HEK293T (cell line): Measurements from ENCODE around the gene TGFB1.

Experiments
- CTCF ChIA-PET: fragments of 350-600 bp; formaldehyde crosslinking; extraction: SDS; loops from one replicate; lab custom pipeline; 2021; ENCODE audit warnings: antibody characterized with exemption, inconsistent platforms; lab: Yijun Ruan, JAX
- POLR2A ChIA-PET: fragments of 350-600 bp; formaldehyde crosslinking; extraction: SDS; loops from one replicate; lab custom pipeline; 2020; ENCODE audit warnings: antibody characterized with exemption, inconsistent platforms; lab: Yijun Ruan, JAX
- DNase-seq: peaks from one replicate; pipeline ENCODE4 v3.0.0; 2012; ENCODE audit warnings: mixed read lengths; ENCODE audit errors: extremely low spot score
- ARNT ChIP-seq: fragments of 450-650 bp; IDR thresholded peaks from 2 replicates; pipeline ENCODE4 v1.6.1; 2017; ENCODE audit warnings: mild to moderate bottlenecking
- BHLHE40 ChIP-seq: fragments of 450-650 bp; IDR thresholded peaks from 2 replicates; pipeline ENCODE4 v1.6.1; 2016; ENCODE audit warnings: mild to moderate bottlenecking, moderate library complexity, borderline replicate concordance
- CTBP1 ChIP-seq: fragments of 450-650 bp; IDR thresholded peaks from 2 replicates; pipeline ENCODE4 v1.6.1; 2016; ENCODE audit warnings: borderline replicate concordance
- ELF4 ChIP-seq: fragments of 450-650 bp; IDR thresholded peaks from 2 replicates; pipeline ENCODE4 v1.6.1; 2017; ENCODE audit warnings: antibody characterized with exemption
- FOXA1 ChIP-seq: fragments of 450-650 bp; IDR thresholded peaks from 2 replicates; pipeline ENCODE4 v1.6.1; 2016; ENCODE audit warnings: mild to moderate bottlenecking
- FOXK2 ChIP-seq: fragments of 450-650 bp; IDR thresholded peaks from 2 replicates; pipeline ENCODE4 v1.6.1; 2016; ENCODE audit warnings: mild to moderate bottlenecking
- FOXM1 ChIP-seq: fragments of 450-650 bp; IDR thresholded peaks from 2 replicates; pipeline ENCODE4 v1.6.1; 2017; ENCODE audit warnings: mild to moderate bottlenecking, borderline replicate concordance
- HDGF ChIP-seq: fragments of 450-650 bp; IDR thresholded peaks from 2 replicates; pipeline ENCODE4 v1.6.1; 2017; ENCODE audit warnings: antibody characterized with exemption, borderline replicate concordance
- L3MBTL2 ChIP-seq: fragments of 450-650 bp; conservative IDR thresholded peaks from 2 replicates; pipeline ENCODE4 v1.6.1; 2016; ENCODE audit warnings: mild to moderate bottlenecking
- LEF1 ChIP-seq: fragments of 450-650 bp; IDR thresholded peaks from 2 replicates; pipeline ENCODE4 v1.6.1; 2017; ENCODE audit warnings: mild to moderate bottlenecking, borderline replicate concordance
- NFRKB ChIP-seq: fragments of 450-650 bp; IDR thresholded peaks from 2 replicates; pipeline ENCODE4 v1.6.1; 2016; ENCODE audit warnings: mild to moderate bottlenecking, moderate library complexity
- SP1 ChIP-seq: fragments of 450-650 bp; IDR thresholded peaks from 2 replicates; pipeline ENCODE4 v1.6.1; 2017
- SUZ12 ChIP-seq: fragments of 450-650 bp; IDR thresholded peaks from 2 replicates; pipeline ENCODE4 v1.6.1; 2016; ENCODE audit warnings: mild to moderate bottlenecking
- TARDBP ChIP-seq: fragments of 450-650 bp; IDR thresholded peaks from 2 replicates; pipeline ENCODE4 v1.6.1; 2016
- ZNF384 ChIP-seq: fragments of 450-650 bp; IDR thresholded peaks from 2 replicates; pipeline ENCODE4 v1.6.1; 2016
- TF ChIP-seq, protein P1 (sequence below): fragments of 450-650 bp; IDR thresholded peaks from 2 replicates; pipeline ENCODE4 v1.6.1; 2016

The TGFB1 gene

DNA sequence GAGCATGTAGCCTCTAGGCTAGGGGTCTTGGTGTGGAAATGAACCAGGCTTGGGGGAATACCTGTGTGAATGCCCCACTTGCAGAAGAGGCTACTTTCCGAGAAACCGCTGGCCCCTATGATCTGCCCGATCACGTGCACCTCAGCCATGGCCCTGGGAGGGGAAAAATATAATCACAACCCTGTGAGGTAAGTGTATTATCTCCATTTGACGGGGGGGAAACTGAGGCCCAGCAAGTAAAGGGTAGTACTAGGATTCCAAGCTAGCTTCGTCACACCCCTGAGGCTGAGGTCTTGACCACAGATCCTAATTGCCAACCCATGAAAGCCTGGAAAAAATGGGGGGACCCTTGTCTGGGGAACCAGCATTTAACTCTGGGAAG, 9.6 kb upstream of the TGFB1 start:
- CTCF ChIA-PET: interaction anchor here (0.7 to 1.3 kb wide), 3 partner anchors 11 to 179 kb away, joined by 3 to 4 read pairs (median 3); no protein-coding TSS in a partner anchor

DNA sequence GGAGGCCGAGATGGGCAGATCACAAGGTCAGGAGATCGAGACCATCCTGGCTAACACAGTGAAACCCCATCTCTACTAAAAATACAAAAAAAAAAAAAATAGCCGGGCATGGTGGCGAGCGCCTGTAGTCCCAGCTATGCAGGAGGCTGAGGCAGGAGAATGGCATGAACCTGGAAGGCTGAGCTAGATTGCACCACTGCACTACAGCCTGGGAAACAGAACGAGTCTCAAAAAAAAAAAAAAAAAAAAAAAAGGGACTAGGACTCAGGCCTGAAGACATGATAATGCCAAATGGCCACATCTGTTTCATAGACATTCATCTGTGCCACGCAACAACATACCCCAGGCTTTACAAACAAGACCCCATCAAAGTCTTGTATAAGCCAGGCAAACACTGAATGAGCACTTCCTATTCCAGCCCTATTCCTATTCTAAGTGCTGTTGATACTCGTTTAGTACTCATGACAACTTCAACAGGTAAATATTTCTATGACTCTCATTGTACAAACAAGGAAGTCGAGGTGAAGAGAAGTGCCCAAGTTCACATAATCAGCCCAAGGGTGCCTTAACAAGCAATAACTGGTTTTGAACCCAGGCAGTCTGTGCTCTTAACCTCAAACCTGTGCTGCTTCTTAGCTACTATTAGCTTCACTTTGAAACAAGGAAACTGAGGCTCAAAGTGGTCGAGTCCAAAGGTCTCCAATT, 8.6 kb upstream of the TGFB1 start:
- TF ChIP-seq SUZ12: no peak
- TF ChIP-seq, protein P1, sequence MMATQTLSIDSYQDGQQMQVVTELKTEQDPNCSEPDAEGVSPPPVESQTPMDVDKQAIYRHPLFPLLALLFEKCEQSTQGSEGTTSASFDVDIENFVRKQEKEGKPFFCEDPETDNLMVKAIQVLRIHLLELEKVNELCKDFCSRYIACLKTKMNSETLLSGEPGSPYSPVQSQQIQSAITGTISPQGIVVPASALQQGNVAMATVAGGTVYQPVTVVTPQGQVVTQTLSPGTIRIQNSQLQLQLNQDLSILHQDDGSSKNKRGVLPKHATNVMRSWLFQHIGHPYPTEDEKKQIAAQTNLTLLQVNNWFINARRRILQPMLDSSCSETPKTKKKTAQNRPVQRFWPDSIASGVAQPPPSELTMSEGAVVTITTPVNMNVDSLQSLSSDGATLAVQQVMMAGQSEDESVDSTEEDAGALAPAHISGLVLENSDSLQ: no peak
- CTCF ChIA-PET: interaction anchor here (0.7 kb wide), 1 partner anchor 368 kb away, joined by 3 read pairs; no protein-coding TSS in a partner anchor
- POLR2A ChIA-PET: interaction anchor here (3.1 to 3.6 kb wide), 2 partner anchors 9 to 77 kb away, joined by 19 to 51 read pairs; partner anchors contain the start of genes DMAC2 and TGFB1
- DNase-seq: no peak

More for the DNA sequence above, 9.6 kb upstream of the TGFB1 start:
- TF ChIP-seq FOXM1 (no peak), BHLHE40 (no peak), FOXK2 (no peak), SP1 (no peak), ZNF384 (no peak), TARDBP (no peak), LEF1 (no peak)
- POLR2A ChIA-PET: interaction anchor here (0.6 to 3.6 kb wide), 5 partner anchors 10 to 509 kb away, joined by 3 to 51 read pairs (median 3); partner anchors contain the start of genes DMAC2 and TGFB1
- no peak for DNase-seq

DNA sequence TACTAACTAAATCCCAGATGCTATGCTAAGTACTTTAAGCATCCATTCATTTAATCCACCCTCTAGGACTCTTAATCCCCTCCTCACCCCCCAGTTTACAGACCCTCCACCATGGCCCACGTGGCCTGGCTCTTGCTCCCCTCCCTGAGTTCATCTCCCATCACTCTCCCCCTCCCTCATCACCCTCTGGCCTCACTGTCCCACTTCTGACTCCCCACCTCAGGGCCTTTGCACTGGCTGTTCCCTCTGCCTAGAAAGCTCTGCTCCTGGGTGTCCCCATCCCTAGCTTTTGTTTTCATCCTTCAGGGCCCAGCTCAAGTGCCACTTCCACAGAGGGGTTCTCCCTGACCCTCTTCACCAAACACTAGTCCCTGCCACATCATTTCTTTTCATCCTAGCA, 6.0 kb upstream of the TGFB1 start:
- no peak for DNase-seq
- ChIA-PET POLR2A (no interaction called here), CTCF (no interaction called here)
- no peak for TF ChIP-seq LEF1
- no peak for TF ChIP-seq TARDBP
- TF ChIP-seq CTBP1: no peak
- TF ChIP-seq, protein P1: no peak
- TF ChIP-seq NFRKB: no peak
- no peak for TF ChIP-seq L3MBTL2

DNA sequence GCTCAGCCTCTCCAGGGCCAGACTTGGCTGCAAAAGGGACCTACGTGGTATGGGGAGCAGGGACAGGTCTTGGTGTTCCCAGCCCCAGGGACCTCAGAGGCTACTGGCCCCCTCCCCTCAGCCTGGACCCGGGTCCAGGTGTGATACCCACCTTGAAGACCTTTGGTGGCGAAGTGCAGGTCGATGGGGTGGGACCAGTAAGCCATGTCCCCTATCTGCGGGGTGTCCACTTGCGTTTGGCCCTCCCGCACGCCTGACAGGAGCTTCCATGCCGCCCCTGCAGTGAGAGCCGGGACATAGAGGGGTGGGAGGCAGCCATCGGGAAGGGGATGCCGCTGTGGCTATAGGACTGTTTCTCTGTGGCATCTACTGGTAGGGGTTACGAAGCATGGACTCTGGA, 4.0 kb upstream of the TGFB1 start:
- ChIA-PET POLR2A (no interaction called here), CTCF (no interaction called here)
- DNase-seq: no peak
- TF ChIP-seq ELF4: no peak
- TF ChIP-seq SP1: no peak
- TF ChIP-seq FOXK2: no peak
- TF ChIP-seq ARNT: no peak
- no peak for TF ChIP-seq FOXA1
- TF ChIP-seq LEF1: no peak
- no peak for TF ChIP-seq TARDBP
- TF ChIP-seq, protein P1: no peak
- no peak for TF ChIP-seq CTBP1
- no peak for TF ChIP-seq L3MBTL2
- TF ChIP-seq NFRKB: no peak
- no peak for TF ChIP-seq FOXM1
- no peak for TF ChIP-seq ZNF384
- no peak for TF ChIP-seq HDGF
- no peak for TF ChIP-seq BHLHE40
- TF ChIP-seq SUZ12: no peak

DNA sequence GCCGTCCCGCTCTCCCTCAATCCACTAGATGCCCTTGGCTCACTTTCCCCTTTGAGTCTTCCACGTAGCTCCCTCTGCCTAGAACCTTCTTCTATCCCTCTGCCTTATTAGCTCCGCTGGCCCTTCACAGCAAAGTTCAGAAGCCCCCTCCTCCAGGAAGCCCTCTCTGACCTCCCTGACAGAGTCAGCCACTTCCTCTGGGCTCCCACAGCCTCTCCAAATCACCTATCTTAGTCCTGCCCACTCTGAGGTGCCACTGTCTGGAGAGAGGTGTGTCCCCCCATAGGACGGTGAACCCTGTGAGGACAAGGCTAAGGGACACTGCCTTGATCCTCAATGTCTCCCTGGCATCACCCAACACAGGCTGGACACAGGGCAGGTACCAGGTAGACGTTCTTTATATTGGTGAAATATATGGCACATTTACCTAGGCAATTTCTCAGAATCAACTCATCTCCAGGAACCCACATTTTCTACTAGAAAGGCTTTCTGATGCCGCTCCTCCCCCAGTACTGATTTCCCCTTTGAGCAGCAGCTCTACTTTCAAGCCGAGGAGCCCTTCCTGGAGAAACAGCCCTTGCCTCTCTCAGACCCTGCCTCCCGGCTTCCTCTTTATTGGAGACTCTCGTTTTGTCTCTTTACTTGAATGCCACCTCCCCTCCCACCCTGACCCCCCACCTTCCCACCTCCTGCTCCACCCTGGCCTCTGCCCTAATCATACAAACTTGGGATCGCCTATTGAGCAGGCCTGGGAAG, 3.4 kb upstream of the TGFB1 start:
- ChIA-PET CTCF (no interaction called here), POLR2A (no interaction called here)
- TF ChIP-seq ZNF384: no peak
- DNase-seq: no peak

DNA sequence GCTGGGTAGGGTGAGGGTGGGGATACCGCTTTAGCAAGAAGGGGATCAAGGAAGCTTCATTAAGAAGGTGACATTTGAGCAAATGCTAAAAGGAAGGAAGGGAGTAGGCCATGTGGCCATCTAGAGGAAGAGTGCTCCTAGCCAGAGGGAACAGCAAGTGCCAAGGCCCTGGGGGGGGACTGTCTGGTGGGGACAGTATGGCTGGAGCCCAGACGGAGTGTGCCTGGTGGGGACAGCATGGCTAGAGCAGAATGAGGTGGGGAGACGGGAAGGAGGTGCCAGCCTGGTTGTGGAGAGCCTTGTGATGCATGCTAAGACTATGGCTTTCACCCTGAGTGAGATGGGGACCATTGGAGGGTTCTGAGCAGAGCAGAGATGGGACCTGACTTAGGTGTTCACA, 2.1 kb upstream of the TGFB1 start:
- ChIA-PET POLR2A (interaction anchor here (5.4 kb wide), 1 partner anchor 8 kb away, joined by 51 read pairs; the partner anchor contains the start of gene B9D2), CTCF (no interaction called here)
- no peak for TF ChIP-seq ELF4
- TF ChIP-seq LEF1: no peak
- TF ChIP-seq CTBP1: no peak
- TF ChIP-seq, protein P1: no peak
- DNase-seq: no peak
